GM12865 (cell line): ENCODE data around the gene GJB5.

Experiments
- DNase-seq: peaks from one replicate; pipeline ENCODE4 v3.0.0; 2010; ENCODE audit warnings: low read depth
- H3K4me3 ChIP-seq: 2 replicates; pipeline ENCODE4 v1.5.1; 2011; ENCODE audit warnings: mild to moderate bottlenecking, low read depth, low read length, control low read depth
- TF ChIP-seq, protein P1 (sequence below): IDR thresholded peaks from 2 replicates; pipeline ENCODE4 v1.5.1; 2011; ENCODE audit warnings: low read length, control low read depth, low read depth, inconsistent platforms; ENCODE audit not compliant: insufficient read depth; ENCODE audit errors: missing control alignments

GJB5 gene

DNA sequence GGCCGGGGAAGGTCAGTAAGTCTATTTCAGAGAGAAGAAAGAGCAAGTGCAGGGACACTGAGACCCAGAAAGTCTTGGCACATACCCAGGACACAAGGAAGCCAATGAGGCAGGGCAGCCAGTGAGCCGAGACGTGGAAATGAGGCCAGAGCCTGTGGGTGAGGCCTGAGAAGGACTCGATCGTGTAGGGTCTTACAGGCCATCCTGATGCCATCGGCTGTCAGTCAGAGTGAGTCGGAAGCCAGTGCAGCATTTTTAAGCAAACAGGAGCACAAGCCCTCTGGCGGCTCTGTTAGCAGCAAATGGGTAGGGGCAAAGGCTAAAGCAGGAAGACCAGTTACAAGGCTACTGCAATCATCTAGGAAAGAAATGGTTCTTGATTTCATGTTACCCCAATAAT is 20.1 kb downstream of the GJB5 start:
- no peak for DNase-seq
- TF ChIP-seq, protein P1, sequence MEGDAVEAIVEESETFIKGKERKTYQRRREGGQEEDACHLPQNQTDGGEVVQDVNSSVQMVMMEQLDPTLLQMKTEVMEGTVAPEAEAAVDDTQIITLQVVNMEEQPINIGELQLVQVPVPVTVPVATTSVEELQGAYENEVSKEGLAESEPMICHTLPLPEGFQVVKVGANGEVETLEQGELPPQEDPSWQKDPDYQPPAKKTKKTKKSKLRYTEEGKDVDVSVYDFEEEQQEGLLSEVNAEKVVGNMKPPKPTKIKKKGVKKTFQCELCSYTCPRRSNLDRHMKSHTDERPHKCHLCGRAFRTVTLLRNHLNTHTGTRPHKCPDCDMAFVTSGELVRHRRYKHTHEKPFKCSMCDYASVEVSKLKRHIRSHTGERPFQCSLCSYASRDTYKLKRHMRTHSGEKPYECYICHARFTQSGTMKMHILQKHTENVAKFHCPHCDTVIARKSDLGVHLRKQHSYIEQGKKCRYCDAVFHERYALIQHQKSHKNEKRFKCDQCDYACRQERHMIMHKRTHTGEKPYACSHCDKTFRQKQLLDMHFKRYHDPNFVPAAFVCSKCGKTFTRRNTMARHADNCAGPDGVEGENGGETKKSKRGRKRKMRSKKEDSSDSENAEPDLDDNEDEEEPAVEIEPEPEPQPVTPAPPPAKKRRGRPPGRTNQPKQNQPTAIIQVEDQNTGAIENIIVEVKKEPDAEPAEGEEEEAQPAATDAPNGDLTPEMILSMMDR, result no peak
- H3K4me3 ChIP-seq, result no peak overlapping the region

DNA sequence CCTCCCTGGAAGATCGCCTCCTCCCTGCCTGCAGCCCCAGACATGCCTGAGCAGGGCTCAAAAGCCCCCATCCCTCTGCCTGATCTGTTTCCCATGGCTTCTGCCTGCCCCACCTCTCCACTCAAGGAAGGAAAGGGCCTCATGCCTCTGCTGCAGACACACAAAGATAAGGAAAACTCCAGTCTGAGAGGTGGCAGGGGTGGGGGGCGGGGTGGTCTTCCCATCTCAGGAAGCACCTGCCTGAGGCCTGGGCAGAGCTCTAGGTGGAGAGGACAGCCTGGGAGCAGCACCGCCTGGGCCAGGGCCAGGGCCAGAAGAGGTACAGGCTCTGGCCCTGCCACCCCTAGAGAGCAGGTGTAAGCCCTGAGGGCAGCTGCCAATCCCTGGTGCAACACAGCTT is 22.1 kb downstream of the GJB5 start:
- H3K4me3 ChIP-seq, result no peak overlapping the region
- TF ChIP-seq, protein P1, result no peak
- DNase-seq, result no peak

DNA sequence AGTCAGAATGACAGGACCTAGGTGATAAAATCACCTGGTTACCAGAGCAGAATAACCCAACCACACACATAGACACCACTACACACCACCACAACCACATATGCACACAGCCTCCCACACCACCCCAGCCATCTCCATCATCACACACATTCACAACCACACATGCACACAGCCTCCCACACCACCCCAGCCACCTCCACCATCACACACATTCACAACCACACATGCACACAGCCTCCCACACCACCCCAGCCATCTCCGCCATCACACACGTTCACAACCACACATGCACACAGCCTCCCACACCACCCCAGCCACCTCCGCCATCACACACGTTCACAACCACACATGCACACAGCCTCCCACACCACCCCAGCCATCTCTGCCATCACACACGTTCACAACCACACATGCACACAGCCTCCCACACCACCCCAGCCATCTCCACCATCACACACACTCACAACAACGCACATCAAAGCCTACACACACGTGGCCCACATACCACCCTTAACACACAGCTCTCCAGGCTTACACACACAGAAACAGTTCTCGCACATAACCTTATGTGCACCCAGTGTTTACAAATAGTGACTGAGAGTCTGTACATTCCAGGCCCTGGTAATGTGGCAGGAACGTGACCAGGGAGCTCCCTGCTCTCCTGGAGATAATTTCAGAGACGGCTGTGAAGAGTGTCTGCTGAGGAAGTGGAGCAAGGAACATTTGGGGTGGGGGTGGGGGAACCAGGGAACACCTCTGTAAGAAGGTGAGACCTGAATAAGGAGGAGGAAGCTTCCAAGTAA is 22.9 kb downstream of the GJB5 start:
- TF ChIP-seq, protein P1, result no peak

DNA sequence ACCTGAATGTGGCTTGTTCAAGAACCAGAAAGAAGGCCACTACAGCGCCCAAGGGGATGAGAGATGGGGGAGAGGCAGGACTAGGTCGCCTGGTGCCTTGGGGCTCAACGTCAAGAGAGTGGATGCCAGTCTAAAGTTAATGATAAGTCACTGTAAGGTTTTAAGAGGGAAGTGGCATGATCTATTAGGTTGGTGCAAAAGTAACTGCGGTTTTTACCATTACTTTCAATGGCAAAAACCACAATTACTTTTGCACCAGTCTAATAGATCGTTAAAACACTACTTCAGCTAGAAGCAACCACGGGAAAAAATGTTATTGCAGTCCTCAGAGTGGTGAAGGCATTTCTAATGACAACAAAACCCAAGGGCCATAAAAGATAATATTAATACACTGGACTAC is 23.5 kb downstream of the GJB5 start:
- no peak overlapping the region for H3K4me3 ChIP-seq
- TF ChIP-seq, protein P1, result no peak
- no peak for DNase-seq

More for the DNA sequence above, 22.9 kb downstream of the GJB5 start:
- no peak overlapping the region for H3K4me3 ChIP-seq
- no peak for DNase-seq

DNA sequence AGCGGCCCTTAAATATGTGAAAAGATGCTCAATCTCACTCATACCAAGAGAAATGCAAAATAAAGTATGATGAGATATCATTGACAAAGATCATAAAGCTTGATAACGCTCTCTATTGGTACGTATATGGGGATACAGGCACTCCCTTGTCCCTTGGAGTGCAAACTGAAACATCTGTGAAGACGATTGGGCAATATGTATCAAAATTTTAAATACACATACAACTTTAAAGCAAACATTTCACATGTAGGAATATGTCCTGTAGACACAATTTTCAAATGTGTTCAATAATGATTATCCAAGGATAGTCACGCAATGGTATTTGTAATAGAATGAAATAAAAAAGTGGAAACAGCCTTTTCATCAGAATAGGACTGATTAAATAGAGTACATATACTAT is 24.2 kb downstream of the GJB5 start:
- TF ChIP-seq, protein P1, result no peak
- no peak overlapping the region for H3K4me3 ChIP-seq
- no peak for DNase-seq

DNA sequence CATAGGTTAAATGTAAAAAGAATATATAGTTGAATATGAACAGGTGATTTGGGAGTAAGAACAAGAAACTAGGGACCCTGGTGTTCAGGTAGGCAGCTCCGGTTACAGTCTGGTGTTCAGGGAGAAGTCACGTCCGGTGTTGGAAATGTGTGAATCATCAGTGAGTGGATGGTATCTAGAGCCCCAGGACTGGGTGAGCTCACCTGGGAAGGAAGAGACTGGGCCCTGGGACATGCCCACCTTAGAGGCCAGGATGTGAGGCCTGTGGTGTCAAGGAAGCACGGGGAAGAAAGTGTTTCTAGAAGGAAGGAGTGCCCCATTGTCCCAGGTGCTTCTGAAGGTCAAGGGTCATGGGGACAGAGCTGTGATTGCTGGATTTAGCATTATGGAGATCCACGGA is 24.7 kb downstream of the GJB5 start:
- H3K4me3 ChIP-seq, result no peak overlapping the region
- TF ChIP-seq, protein P1, result no peak

DNA sequence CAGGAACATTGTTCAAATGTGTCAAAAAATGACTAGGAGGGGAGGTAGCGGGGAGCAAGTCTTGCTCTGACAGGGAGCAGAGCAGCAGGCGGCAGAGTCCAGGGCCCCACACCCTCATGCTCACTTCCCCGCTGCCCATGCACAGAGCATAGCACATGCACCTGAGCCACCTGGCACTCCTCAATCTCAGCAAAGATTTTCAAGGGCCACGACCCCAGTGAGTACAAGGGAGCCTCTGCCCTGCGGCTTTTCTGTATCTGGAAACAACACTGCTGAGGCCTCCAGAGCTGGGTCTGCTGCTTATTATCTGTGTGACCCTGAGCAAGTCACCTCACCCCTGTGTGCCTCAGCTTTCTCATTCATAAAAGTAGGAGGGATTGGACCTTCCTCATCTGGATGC is 25.1 kb downstream of the GJB5 start:
- no peak overlapping the region for H3K4me3 ChIP-seq

More for the DNA sequence above, 24.7 kb downstream of the GJB5 start:
- DNase-seq, result no peak

More for the DNA sequence above, 25.1 kb downstream of the GJB5 start:
- TF ChIP-seq, protein P1, result no peak
- no peak for DNase-seq
